ENCODE measurements around the gene LPIN1.

The LPIN1 gene

GRCh38 chr2:11789243-11789642 is 42.8 kb downstream of the LPIN1 start:
- no peak for TF ChIP-seq CTCF (IDR thresholded peaks at IDR 0.05; ENCODE audit: extremely low read depth, missing control alignments)
- DNase-seq (ENCODE audit: low spot score): no peak

- no peak for TF ChIP-seq CTCF (IDR thresholded peaks at IDR 0.05; ENCODE audit: extremely low read depth, missing control alignments)
- DNase-seq (ENCODE audit: low spot score): no peak
Measured at GRCh38 chr2:11790228-11790627, 43.8 kb downstream of the LPIN1 start.

GRCh38 chr2:11795590-11795989 is 49.2 kb downstream of the LPIN1 start:
- DNase-seq (ENCODE audit: low spot score): no peak
- TF ChIP-seq CTCF (IDR thresholded peaks at IDR 0.05; ENCODE audit: extremely low read depth, missing control alignments): no peak

- no peak for DNase-seq (ENCODE audit: low spot score)
- TF ChIP-seq CTCF (IDR thresholded peaks at IDR 0.05; ENCODE audit: extremely low read depth, missing control alignments): no peak
Measured at GRCh38 chr2:11796190-11797171, 50.0 kb downstream of the LPIN1 start.

GRCh38 chr2:11797846-11798245 is 51.4 kb downstream of the LPIN1 start:
- no peak for TF ChIP-seq CTCF (IDR thresholded peaks at IDR 0.05; ENCODE audit: extremely low read depth, missing control alignments)
- DNase-seq (ENCODE audit: low spot score): no peak

- TF ChIP-seq CTCF (IDR thresholded peaks at IDR 0.05; ENCODE audit: extremely low read depth, missing control alignments): no peak
- no peak for DNase-seq (ENCODE audit: low spot score)
Measured at GRCh38 chr2:11798701-11799435, 52.4 kb downstream of the LPIN1 start.

GRCh38 chr2:11799826-11800225 is 53.4 kb downstream of the LPIN1 start:
- no peak for DNase-seq (ENCODE audit: low spot score)
- no peak for TF ChIP-seq CTCF (IDR thresholded peaks at IDR 0.05; ENCODE audit: extremely low read depth, missing control alignments)
